MV-4-11 (cell line): ENCODE measurements around the gene HUNK.
"Not testable (repeated sequence)": the region's sequence is repeated elsewhere in the genome, so short reads cannot be mapped to it uniquely, and the experiment has no call there.

ENCODE experiments used
- DNase-seq: peaks from one replicate; lab custom pipeline; 2025; lab: John Stamatoyannopoulos, UW

HUNK gene

GRCh38 chr21:31870472-31871193, 2.2 kb upstream of the HUNK start:
- DNase-seq = no peak

- not testable (repeated sequence) for DNase-seq
Measured at GRCh38 chr21:31871371-31871770, 1.4 kb upstream of the HUNK start.

GRCh38 chr21:31872072-31872451, 758 bp upstream of the HUNK start:
- no peak for DNase-seq

- no peak for DNase-seq
Measured at GRCh38 chr21:31873275-31873695, 465 bp downstream of the HUNK start.

- DNase-seq = peak; percentile 13
Measured at GRCh38 chr21:31873696-31874599, 1.1 kb downstream of the HUNK start.

GRCh38 chr21:31874812-31875212, 2.0 kb downstream of the HUNK start:
- DNase-seq = no peak

GRCh38 chr21:31875496-31876015, 2.7 kb downstream of the HUNK start:
- no peak for DNase-seq

GRCh38 chr21:31877463-31877957, 4.7 kb downstream of the HUNK start:
- no peak for DNase-seq

GRCh38 chr21:31878831-31879230, 6.0 kb downstream of the HUNK start:
- DNase-seq = no peak

- no peak for DNase-seq
Measured at GRCh38 chr21:31879241-31879650, 6.4 kb downstream of the HUNK start.

- no peak for DNase-seq
Measured at GRCh38 chr21:31879911-31880310, 7.1 kb downstream of the HUNK start.

- DNase-seq = no peak
Measured at GRCh38 chr21:31880816-31881215, 8.0 kb downstream of the HUNK start.

GRCh38 chr21:31882711-31883110, 9.9 kb downstream of the HUNK start:
- DNase-seq = no peak

GRCh38 chr21:31885146-31885545, 12.3 kb downstream of the HUNK start:
- no peak for DNase-seq

GRCh38 chr21:31886915-31887314, 14.1 kb downstream of the HUNK start:
- DNase-seq = no peak

- no peak for DNase-seq
Measured at GRCh38 chr21:31887391-31887841, 14.6 kb downstream of the HUNK start.

- no peak for DNase-seq
Measured at GRCh38 chr21:31888936-31889371, 16.1 kb downstream of the HUNK start.

GRCh38 chr21:31889460-31889859, 16.6 kb downstream of the HUNK start:
- no peak for DNase-seq

- DNase-seq = no peak
Measured at GRCh38 chr21:31892686-31893085, 19.9 kb downstream of the HUNK start.

- DNase-seq = no peak
Measured at GRCh38 chr21:31893851-31894415, 21.1 kb downstream of the HUNK start.

GRCh38 chr21:31894457-31894856, 21.6 kb downstream of the HUNK start:
- no peak for DNase-seq
